SKM-1 (cell line): ENCODE data around the gene CLDN8.

Experiments
- DNase-seq: peaks from one replicate; lab custom pipeline; 2025; ENCODE audit not compliant: unreplicated experiment; lab: John Stamatoyannopoulos, UW

The CLDN8 gene

GRCh38 chr21:30216041-30216723 lies at the start of gene CLDN8:
TSS of gene CLDN8 (minus strand) at chr21:30216097. CDS start at chr21:30215925, 172 bp downstream.
- DNase-seq: no peak

- no peak for DNase-seq
Observed at GRCh38 chr21:30257773-30258172, 41.9 kb upstream of the CLDN8 start.

GRCh38 chr21:30256100-30256499 lies 40.2 kb upstream of the CLDN8 start:
- DNase-seq: no peak

GRCh38 chr21:30255679-30256078 lies 39.8 kb upstream of the CLDN8 start:
- no peak for DNase-seq

DNA sequence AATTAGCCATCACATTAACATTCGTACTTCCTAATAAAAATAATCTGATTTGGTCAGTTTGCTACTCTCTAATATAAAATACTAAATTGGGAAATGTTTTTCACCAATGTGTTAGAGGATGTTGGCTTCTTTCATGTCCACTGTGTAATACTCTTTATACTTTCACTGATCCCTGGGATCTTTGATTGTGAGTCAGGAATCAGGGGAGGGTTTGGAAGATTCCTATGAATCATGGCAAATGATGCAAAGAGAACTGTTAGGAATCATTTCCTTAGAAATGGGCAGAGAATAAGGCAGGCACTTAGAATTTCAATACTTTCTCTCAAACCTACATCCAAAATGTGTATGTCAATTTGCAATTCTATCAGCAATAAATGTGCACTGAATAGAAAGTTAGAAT lies 35.9 kb upstream of the CLDN8 start:
- no peak for DNase-seq

DNA sequence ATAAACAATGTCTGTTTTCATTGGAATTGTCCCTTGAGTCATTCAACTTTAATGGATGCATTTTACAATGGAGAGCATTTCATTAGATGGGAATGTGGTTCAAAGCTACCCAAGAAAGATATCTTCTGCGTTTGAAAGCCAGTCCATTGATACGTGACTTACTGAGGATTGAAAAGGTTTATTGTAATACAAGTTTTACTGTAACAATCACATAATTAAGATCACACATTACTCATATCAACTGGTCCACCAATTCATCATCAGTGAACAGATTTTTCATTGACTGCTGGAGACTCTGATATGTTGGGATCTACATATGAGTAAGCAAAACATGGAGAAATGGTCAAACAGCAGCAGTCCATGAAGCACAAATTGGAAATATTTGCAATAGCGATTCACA lies 34.0 kb upstream of the CLDN8 start:
- DNase-seq: no peak

GRCh38 chr21:30248844-30249243 lies 32.9 kb upstream of the CLDN8 start:
- no peak for DNase-seq

GRCh38 chr21:30245061-30245460 lies 29.2 kb upstream of the CLDN8 start:
- DNase-seq: no peak

DNA sequence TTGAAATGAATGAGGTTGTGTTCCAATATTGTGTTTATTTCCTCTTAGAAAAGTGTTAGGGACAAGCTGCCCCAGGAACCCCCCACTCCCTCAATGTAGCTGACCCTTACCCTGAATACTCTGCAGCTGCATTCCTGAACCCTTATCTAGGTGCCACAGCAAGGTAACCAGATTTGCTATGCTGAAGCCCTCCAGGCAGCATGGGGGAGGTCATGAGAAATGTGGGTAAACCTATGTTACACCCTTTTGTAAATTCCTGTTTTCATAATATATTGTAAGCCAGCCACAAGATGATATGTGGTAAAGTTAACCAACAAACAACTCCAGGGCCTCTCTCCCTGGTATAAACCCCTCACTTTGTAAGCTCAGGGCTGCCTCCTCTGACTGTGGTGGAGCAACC lies 27.8 kb upstream of the CLDN8 start:
- DNase-seq: no peak

DNA sequence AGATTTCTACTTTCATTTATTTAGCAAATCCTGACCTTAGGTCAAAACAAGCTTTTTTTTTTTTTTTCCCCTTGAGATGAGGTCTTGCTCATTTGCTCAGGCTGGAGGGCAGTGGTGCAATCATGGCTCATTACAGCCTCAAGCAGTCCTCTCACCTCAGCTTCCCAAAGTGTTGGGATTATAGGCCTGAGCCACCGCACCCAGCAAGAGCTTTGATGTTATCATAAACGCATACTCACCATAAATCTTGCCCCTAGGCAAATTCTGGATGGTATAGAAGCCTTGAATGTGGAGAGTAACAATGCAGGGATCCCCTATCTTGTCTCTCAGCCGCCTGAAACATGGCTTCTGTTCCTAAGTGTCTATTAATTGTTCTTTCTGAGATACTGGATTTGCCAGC lies 24.8 kb upstream of the CLDN8 start:
- DNase-seq: no peak

DNA sequence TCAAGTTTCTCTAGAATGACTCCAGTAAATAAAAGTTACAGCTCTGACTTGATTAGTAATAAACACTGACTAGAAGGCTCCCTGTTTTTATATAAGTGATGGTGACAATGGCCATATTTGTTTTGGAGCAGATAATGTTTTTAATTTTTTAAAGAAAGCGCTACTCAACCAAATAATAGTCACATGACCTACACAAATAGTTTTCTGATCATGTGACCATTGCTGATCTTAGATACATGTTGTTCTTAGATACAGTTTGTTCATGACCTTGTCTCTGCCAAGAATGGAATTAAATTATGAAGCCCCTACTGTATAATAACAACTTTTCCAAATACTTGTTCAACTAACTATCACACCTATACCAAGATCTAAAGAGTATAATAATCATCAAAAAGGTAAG lies 22.3 kb upstream of the CLDN8 start:
- no peak for DNase-seq

- DNase-seq: no peak
Observed at GRCh38 chr21:30234643-30235042, 18.7 kb upstream of the CLDN8 start.

GRCh38 chr21:30234050-30234449 lies 18.2 kb upstream of the CLDN8 start:
- no peak for DNase-seq

DNA sequence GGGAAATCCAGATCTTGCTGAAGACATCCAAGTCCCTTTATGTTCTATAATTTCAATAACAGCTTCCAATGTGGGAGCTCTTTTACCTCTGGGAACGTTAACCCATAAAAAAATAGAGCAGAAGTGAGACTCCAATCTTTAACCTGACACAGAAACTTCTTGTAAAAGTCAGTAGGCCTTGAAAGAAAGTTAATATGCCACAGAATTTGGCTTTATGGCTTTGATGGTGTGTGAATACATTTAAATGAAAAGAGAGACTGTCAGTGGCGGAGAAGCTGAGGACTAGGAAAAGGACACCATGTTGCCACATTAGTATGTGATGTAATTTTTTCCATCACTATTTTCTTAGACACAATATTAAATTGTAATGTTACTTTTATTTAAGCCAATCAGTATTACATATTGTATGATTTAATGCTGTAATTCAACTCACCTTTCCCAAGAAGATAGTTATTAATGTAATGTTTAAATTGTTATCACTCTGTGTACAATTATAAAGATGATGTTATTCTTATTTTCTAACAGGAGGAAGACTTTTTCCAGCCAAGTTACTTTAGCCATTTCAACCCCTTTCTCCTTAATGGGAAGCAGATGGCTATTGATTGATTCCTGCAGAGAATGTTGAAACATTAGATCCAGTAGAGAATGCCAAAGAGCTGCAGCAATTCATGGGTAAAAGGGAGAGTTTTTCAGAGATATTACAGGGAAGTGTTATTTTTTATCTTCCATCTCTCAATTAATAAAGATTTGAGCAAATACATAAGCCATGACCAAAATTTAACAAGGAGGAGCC lies 17.5 kb upstream of the CLDN8 start:
- DNase-seq: no peak

DNA sequence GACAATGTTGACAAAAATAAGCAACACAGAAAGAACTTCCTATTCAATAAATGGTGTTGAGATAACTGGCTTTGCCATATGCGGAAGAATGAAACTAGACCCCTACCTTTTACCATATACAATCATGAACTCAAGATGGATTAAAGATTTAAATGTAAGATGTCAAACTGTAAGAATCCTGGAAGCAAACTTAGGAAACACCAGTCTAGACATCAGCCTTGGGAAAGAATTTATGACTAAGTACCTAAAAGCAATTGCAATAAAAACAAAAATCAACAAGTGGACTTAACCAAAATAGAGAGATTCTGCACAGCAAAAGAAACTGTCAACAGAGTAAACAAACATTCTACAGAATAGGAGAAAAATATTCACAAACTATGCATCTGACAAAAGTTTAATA lies 16.1 kb upstream of the CLDN8 start:
- DNase-seq: no peak

GRCh38 chr21:30227633-30228404 lies 11.9 kb upstream of the CLDN8 start:
- peak; percentile 19 for DNase-seq

DNA sequence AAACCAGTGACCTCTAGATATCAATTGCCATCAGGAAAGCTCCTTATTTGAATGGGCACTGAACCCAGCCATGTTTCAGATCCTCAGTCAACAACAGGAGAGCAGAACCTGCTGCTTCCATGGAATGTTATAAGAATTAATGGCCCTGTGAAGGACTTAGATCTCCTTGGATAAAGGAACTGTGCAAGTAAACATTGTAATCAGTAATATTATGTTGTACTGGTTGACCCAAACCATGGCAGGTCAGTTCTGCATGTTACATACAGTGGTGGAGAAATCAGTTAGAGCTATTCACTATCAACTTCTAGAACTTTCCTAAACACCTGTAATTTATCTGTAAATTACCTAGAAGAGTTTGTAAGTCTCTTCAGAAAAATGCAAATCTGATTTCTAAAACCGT lies 11.2 kb upstream of the CLDN8 start:
- DNase-seq: no peak

GRCh38 chr21:30223596-30223995 lies 7.7 kb upstream of the CLDN8 start:
- no peak for DNase-seq

- no peak for DNase-seq
Observed at GRCh38 chr21:30222724-30223123, 6.8 kb upstream of the CLDN8 start.

DNA sequence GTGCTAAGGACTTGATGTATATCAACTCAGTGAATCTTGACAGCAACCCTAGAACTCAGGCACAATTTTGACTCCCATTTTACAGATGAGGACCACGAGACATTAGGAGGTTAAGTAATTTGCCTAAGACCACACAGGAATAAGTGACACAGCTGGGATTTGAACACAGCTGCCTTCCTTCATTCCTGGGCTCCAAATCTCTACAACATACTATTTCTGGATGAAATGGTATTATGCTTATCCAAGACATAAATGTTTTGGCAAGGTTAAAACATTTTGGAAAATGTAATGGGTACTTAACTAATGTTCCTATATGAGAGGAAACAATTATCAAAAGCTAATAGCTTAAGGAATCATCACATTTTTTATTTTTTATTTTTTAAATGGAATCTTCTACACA lies 4.8 kb downstream of the CLDN8 start:
- no peak for DNase-seq

DNA sequence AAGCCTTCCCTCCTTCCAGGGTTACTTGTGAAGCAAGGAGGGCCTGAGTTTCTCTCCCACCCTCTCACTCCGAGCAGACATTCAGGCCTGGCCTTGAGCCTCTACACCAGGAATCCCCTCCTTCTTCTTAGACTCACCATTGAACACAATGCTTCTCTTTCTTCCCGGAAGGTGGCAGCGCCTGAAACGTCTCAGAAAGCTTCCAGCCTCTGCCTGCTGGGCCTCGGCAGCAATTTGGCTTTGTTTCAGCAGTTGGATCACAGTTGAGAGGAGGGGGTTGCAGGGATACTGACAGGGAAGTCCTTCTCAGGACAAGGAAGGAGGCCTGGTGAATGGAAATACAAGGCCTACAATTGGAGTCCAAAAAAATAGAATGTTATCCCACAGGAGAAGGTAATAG lies 6.3 kb downstream of the CLDN8 start:
- no peak for DNase-seq

GRCh38 chr21:30207252-30207579 lies 8.7 kb downstream of the CLDN8 start:
- no peak for DNase-seq
